H1 (cell line): ENCODE results near the gene NIFK. TPM values are rescaled to one million over a fixed set of nuclear protein-coding genes. Genes with fewer than 3 reads are reported as not detected.

Experiments
- CTCF ChIA-PET: fragments of 300-600 bp; sonication (Branson Sonifier 250); formaldehyde crosslinking; loops from one replicate; lab custom pipeline; 2021; ENCODE audit not compliant: partially characterized antibody; lab: Charles Lee
- POLR2A ChIA-PET: fragments of 300-600 bp; sonication (Branson Sonifier 250); formaldehyde crosslinking; loops from one replicate; lab custom pipeline; 2021; ENCODE audit warnings: inconsistent platforms; ENCODE audit not compliant: partially characterized antibody; lab: Charles Lee
- DNase-seq, 2 experiments: peaks; one replicate each; pipeline versions ENCODE4 v3.0.0 to v3.0.0-alpha.2; 2010 to 2022; ENCODE audit warnings: low spot score in 2 of 2, low read depth in 1 of 2, mixed read lengths in 1 of 2
- FAIRE-seq: peaks from 2 replicates; lab custom pipeline; 2011; peaks lifted over from hg19 to GRCh38; lab: Jason Lieb, UNC
- H2AFZ ChIP-seq: 2 replicates; pipeline ENCODE4 v1.8.1; 2012; ENCODE audit warnings: low read length, inconsistent platforms
- H2AK5ac ChIP-seq: 2 replicates; pipeline ENCODE4 v1.6.1; 2013; ENCODE audit warnings: low read depth, low read length
- H2BK120ac ChIP-seq: replicated peaks from 2 replicates; pipeline ENCODE3; 2013; ENCODE audit warnings: low read depth, low read length, inconsistent platforms
- H2BK12ac ChIP-seq: 2 replicates; pipeline ENCODE4 v1.6.1; 2013; ENCODE audit warnings: low read depth, low read length
- H2BK15ac ChIP-seq: 2 replicates; pipeline ENCODE4 v1.6.1; 2013; ENCODE audit warnings: low read length
- H2BK20ac ChIP-seq: 2 replicates; pipeline ENCODE4 v1.6.1; 2013; ENCODE audit warnings: low read length
- H2BK5ac ChIP-seq: 2 replicates; pipeline ENCODE4 v1.6.1; 2013; ENCODE audit warnings: low read depth, low read length
- H3K14ac ChIP-seq: 2 replicates; pipeline ENCODE4 v1.6.1; 2013; ENCODE audit warnings: inconsistent platforms; ENCODE audit not compliant: insufficient read length
- H3K18ac ChIP-seq: 2 replicates; pipeline ENCODE4 v1.6.1; 2013; ENCODE audit warnings: low read length; ENCODE audit errors: extremely low read depth
- H3K23ac ChIP-seq: 2 replicates; pipeline ENCODE4 v1.6.1; 2013; ENCODE audit warnings: inconsistent platforms; ENCODE audit not compliant: insufficient read length
- H3K23me2 ChIP-seq: 2 replicates; pipeline ENCODE4 v1.6.1; 2013; ENCODE audit warnings: low read depth, low read length
- H3K27ac ChIP-seq: 2 replicates; pipeline ENCODE4 v1.6.1; 2011; ENCODE audit warnings: low read depth, low read length, inconsistent platforms
- H3K27me3 ChIP-seq, 4 experiments: replicated peaks in 1 of 4; 1 replicate in 1 of 4; 2 replicates in 3 of 4; pipeline versions ENCODE4 v1.6.1 to v1.8.1; 2011 to 2013; ENCODE audit warnings: low read length in 3 of 4, mild to moderate bottlenecking in 3 of 4, inconsistent platforms in 2 of 4, mixed read lengths in 2 of 4, moderate library complexity in 1 of 4; ENCODE audit not compliant: control insufficient read depth in 3 of 4, insufficient read depth in 3 of 4; ENCODE audit errors: extremely low read depth in 1 of 4
- H3K36me3 ChIP-seq, 4 experiments: 2 replicates each; pipeline versions ENCODE4 v1.6.1 to v1.8.1; 2011 to 2013; ENCODE audit warnings: mild to moderate bottlenecking in 4 of 4, low read length in 3 of 4, moderate library complexity in 2 of 4, control low read depth in 1 of 4, inconsistent platforms in 1 of 4; ENCODE audit not compliant: insufficient read depth in 4 of 4, control insufficient read depth in 2 of 4
- H3K4ac ChIP-seq: replicated peaks from 2 replicates; pipeline ENCODE3; 2013; ENCODE audit warnings: low read length, low read depth, mixed read lengths, inconsistent platforms; ENCODE audit not compliant: insufficient read length
- H3K4me1 ChIP-seq, 4 experiments: replicated peaks in 1 of 4; 1 replicate in 1 of 4; 2 replicates in 3 of 4; pipeline versions ENCODE4 v1.6.1 to v1.8.1; 2011 to 2013; ENCODE audit warnings: low read length in 3 of 4, inconsistent platforms in 2 of 4, mixed read lengths in 1 of 4; ENCODE audit not compliant: insufficient read depth in 4 of 4, control insufficient read depth in 3 of 4
- H3K4me2 ChIP-seq, 2 experiments: 2 replicates each; pipeline versions ENCODE4 v1.6.1 to v1.8.1; 2011 to 2013; ENCODE audit warnings: low read depth in 2 of 2, low read length in 2 of 2, control low read depth in 1 of 2, inconsistent platforms in 1 of 2, mild to moderate bottlenecking in 1 of 2; ENCODE audit not compliant: insufficient read depth in 1 of 2
- H3K4me3 ChIP-seq, 4 experiments: fragments of 200-600, 300-600 bp in 1 of 4; sonication (generic), shearing (Covaris generic), sonication (Bioruptor Twin) in 1 of 4; 2 replicates each; pipeline versions ENCODE4 v1.5.1 to v1.8.1; 2011 to 2016; ENCODE audit warnings: low read length in 4 of 4, low read depth in 3 of 4, control low read depth in 2 of 4, inconsistent platforms in 2 of 4, mild to moderate bottlenecking in 2 of 4, mixed read lengths in 1 of 4, moderate library complexity in 1 of 4; ENCODE audit not compliant: insufficient read depth in 2 of 4; ENCODE audit errors: extremely low read depth in 1 of 4
- H3K56ac ChIP-seq: replicated peaks from 2 replicates; pipeline ENCODE3; 2013; ENCODE audit warnings: low read depth, mild to moderate bottlenecking, mixed read lengths, low read length, inconsistent platforms; ENCODE audit not compliant: insufficient read length
- H3K79me1 ChIP-seq: 2 replicates; pipeline ENCODE4 v1.6.1; 2013; ENCODE audit warnings: low read depth, low read length, control low read depth
- H3K79me2 ChIP-seq, 2 experiments: 2 replicates each; pipeline versions ENCODE4 v1.6.1 to v1.8.1; 2012 to 2013; ENCODE audit warnings: low read length in 2 of 2, mild to moderate bottlenecking in 2 of 2, inconsistent platforms in 1 of 2; ENCODE audit not compliant: insufficient read depth in 2 of 2, control insufficient read depth in 1 of 2
- H3K9ac ChIP-seq, 4 experiments: replicated peaks in 1 of 4; 1 replicate in 1 of 4; 2 replicates in 3 of 4; pipeline versions ENCODE4 v1.6.1 to v1.8.1; 2011 to 2013; ENCODE audit warnings: low read depth in 3 of 4, low read length in 3 of 4, control low read depth in 2 of 4, mild to moderate bottlenecking in 2 of 4, moderate library complexity in 2 of 4, inconsistent platforms in 1 of 4; ENCODE audit errors: extremely low read depth in 1 of 4
- H3K9me3 ChIP-seq, 2 experiments: 2 replicates each; pipeline versions ENCODE4 v1.6.1 to v1.8.1; 2012 to 2013; ENCODE audit warnings: mild to moderate bottlenecking in 2 of 2, moderate library complexity in 2 of 2, control low read depth in 1 of 2, inconsistent platforms in 1 of 2, low read depth in 1 of 2, low read length in 1 of 2, mixed read lengths in 1 of 2; ENCODE audit not compliant: insufficient read depth in 2 of 2
- H4K20me1 ChIP-seq, 2 experiments: replicated peaks in 1 of 2; 2 replicates each; pipeline versions ENCODE3 to v1.8.1; 2011 to 2013; ENCODE audit warnings: inconsistent platforms in 2 of 2, low read length in 2 of 2, mild to moderate bottlenecking in 1 of 2; ENCODE audit not compliant: insufficient read depth in 2 of 2, control insufficient read depth in 1 of 2
- H4K5ac ChIP-seq: 2 replicates; pipeline ENCODE4 v1.6.1; 2013; ENCODE audit warnings: low read length, low read depth, mixed read lengths, inconsistent platforms; ENCODE audit not compliant: insufficient read length
- H4K8ac ChIP-seq: 2 replicates; pipeline ENCODE4 v1.8.0; 2013; ENCODE audit warnings: mild to moderate bottlenecking, moderate library complexity, low read length, inconsistent platforms; ENCODE audit not compliant: insufficient read depth; ENCODE audit errors: extremely low read depth
- H4K91ac ChIP-seq: replicated peaks from 2 replicates; pipeline ENCODE3; 2013; ENCODE audit warnings: low read length, mixed read lengths, inconsistent platforms; ENCODE audit not compliant: insufficient read length
- BCL11A ChIP-seq, 2 experiments: IDR thresholded peaks; one replicate each; pipeline ENCODE4 v1.6.1; 2011; ENCODE audit warnings: low read depth in 2 of 2, low read length in 2 of 2, mild to moderate bottlenecking in 2 of 2
- CEBPB ChIP-seq: IDR thresholded peaks from 2 replicates; pipeline ENCODE4 v1.6.1; 2012; ENCODE audit warnings: low read depth, low read length
- KDM4A ChIP-seq: IDR thresholded peaks from one replicate; pipeline ENCODE4 v1.7.1; 2012; ENCODE audit warnings: low read depth, mild to moderate bottlenecking, moderate library complexity, low read length, inconsistent platforms; ENCODE audit not compliant: severe bottlenecking
- RAD21 ChIP-seq, 2 experiments: IDR thresholded peaks in 1 of 2; conservative IDR thresholded peaks in 1 of 2; 2 replicates each; pipeline ENCODE4 v1.6.1; 2011; ENCODE audit warnings: low read depth in 2 of 2, low read length in 2 of 2, improper control_type of control experiment in 1 of 2, inconsistent platforms in 1 of 2, mild to moderate bottlenecking in 1 of 2, moderate library complexity in 1 of 2
- SAP30 ChIP-seq: fragments of 300-600 bp; sonication (generic); IDR thresholded peaks from 2 replicates; pipeline ENCODE4 v1.7.1; 2012; ENCODE audit warnings: low read length, moderate library complexity, mild to moderate bottlenecking, inconsistent platforms; ENCODE audit not compliant: insufficient read depth, insufficient replicate concordance
- SIN3A ChIP-seq, 2 experiments: IDR thresholded peaks in 1 of 2; conservative IDR thresholded peaks in 1 of 2; 2 replicates each; pipeline ENCODE4 v1.6.1; 2011 to 2012; ENCODE audit warnings: low read length in 2 of 2, improper control_type of control experiment in 1 of 2, low read depth in 1 of 2, mild to moderate bottlenecking in 1 of 2
- WGBS, 2 experiments: shearing (Covaris generic) in 1 of 2; methylation state at CpG; one replicate each; pipeline versions ENCODE4 v1.1.6 to v1.1.7; 2013 to 2015; ENCODE audit warnings: low lambda C conversion rate in 2 of 2, mixed read lengths in 2 of 2, inconsistent platforms in 1 of 2, low coverage in 1 of 2, missing lambda C conversion rate in 1 of 2; ENCODE audit not compliant: insufficient replicate concordance in 2 of 2, insufficient coverage in 1 of 2, insufficient read length in 1 of 2; ENCODE audit errors: extremely low coverage in 1 of 2, missing lambda C conversion rate in 1 of 2; 5-methylcytosine and 5-hydroxymethylcytosine counted together
- polyA plus RNA-seq, 7 experiments: library from polyadenylated mRNA; depleted of rRNA in 3 of 7; stranded (reverse) in 5 of 7; unstranded in 2 of 7; fragments of >200 nt in 5 of 7; fragments of 200-250 nt in 2 of 7; gene quantifications; 1 replicate in 5 of 7; 2 replicates in 1 of 7; 4 replicates in 1 of 7; pipeline versions ENCODE4 v1.2.1 to v1.2.3, GENCODE V29; 2011 to 2013; ENCODE audit warnings: missing spikeins in 2 of 7, mixed read lengths in 2 of 7
- total RNA-seq: library from RNA; stranded (reverse); fragmentation: NEBNext Ultra II Directional; extraction: Animal tissue kit (Norgen Biotek cat#: 25700); gene quantifications from 2 replicates; pipeline ENCODE4 v1.2.1, GENCODE V29; 2021
- TF ChIP-seq, protein P1 (sequence below), 3 experiments: IDR thresholded peaks; 1 replicate in 2 of 3; 2 replicates in 1 of 3; pipeline versions ENCODE4 v1.5.1 to v1.6.1; 2011; ENCODE audit warnings: low read length in 3 of 3, mild to moderate bottlenecking in 3 of 3, inconsistent platforms in 2 of 3, low read depth in 1 of 3, moderate library complexity in 1 of 3; ENCODE audit not compliant: insufficient read depth in 1 of 3; ENCODE audit errors: control extremely low read depth in 1 of 3
- TF ChIP-seq, protein P2 (sequence below): IDR thresholded peaks from 2 replicates; pipeline ENCODE4 v1.6.1; 2012; ENCODE audit warnings: inconsistent platforms

The NIFK gene
- total and polyA plus RNA-seq, 2 of the 8 experiments (the other 6 are each of a cell fraction or from before 2014, with no cell fraction given): 24.4 to 117 TPM

DNA sequence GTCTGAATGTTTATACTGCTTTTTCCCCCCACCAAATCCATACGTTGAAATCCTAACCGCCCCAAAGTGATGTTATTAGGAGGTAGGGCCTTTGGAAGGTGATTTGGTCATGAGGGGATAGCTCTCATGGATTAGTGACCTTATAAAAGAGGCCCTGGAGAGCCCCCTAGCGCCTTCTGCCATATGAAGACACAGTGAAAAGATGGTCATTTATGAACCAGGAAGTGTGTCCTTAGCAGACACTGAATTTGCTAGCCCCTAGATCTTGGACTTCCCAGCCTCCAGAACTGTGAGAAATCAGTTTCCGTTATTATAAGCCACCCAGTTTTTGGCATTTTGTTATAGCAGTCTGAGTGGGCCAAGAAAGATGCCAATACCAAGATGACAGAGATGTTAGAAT, 11.5 kb upstream of the NIFK start:
- no peak for DNase-seq
- no peaks in the 10 kb centered on the region for H3K79me1 ChIP-seq

More for the DNA sequence above, 11.5 kb upstream of the NIFK start:
- Histone ChIP-seq H3K27ac (no peak overlapping the region), H3K4me2 (no peak overlapping the region), H4K5ac (no peak overlapping the region), H2BK12ac (no peak overlapping the region), H2BK15ac (no peak overlapping the region), H3K27me3 (no peaks in the 10 kb centered on the region), H3K18ac (no peak overlapping the region), H3K9me3 (no peaks in the 10 kb centered on the region), H3K4ac (no peak overlapping the region), H3K14ac (no peak overlapping the region), H3K23ac (no peak overlapping the region), H3K9ac (no peak overlapping the region), H3K4me3 (no peak overlapping the region), H2AFZ (no peak overlapping the region), H2AK5ac (no peak overlapping the region), H2BK5ac (no peak overlapping the region), H4K8ac (no peak overlapping the region), H2BK120ac (no peak overlapping the region), H4K91ac (no peak overlapping the region), H3K36me3 (no peaks in the 10 kb centered on the region), H3K56ac (no peak overlapping the region), H3K4me1 (no peaks in the 10 kb centered on the region), H4K20me1 (no peaks in the 10 kb centered on the region), H3K23me2 (no peaks in the 10 kb centered on the region), H3K79me2 (no peaks in the 10 kb centered on the region), H2BK20ac (no peak overlapping the region)
- TF ChIP-seq SAP30: no peak
- no peak for TF ChIP-seq SIN3A (conservative IDR thresholded peaks at IDR 0.05 in 1 of 2, IDR thresholded peaks at IDR 0.05 in 1 of 2; ENCODE audit: low read depth in 1 of 2, low read length in 2 of 2)
- no peak for TF ChIP-seq CEBPB
- no peak for TF ChIP-seq BCL11A (IDR thresholded peaks at IDR 0.05; ENCODE audit: low read depth in 2 of 2, low read length in 2 of 2)
- TF ChIP-seq, protein P1, sequence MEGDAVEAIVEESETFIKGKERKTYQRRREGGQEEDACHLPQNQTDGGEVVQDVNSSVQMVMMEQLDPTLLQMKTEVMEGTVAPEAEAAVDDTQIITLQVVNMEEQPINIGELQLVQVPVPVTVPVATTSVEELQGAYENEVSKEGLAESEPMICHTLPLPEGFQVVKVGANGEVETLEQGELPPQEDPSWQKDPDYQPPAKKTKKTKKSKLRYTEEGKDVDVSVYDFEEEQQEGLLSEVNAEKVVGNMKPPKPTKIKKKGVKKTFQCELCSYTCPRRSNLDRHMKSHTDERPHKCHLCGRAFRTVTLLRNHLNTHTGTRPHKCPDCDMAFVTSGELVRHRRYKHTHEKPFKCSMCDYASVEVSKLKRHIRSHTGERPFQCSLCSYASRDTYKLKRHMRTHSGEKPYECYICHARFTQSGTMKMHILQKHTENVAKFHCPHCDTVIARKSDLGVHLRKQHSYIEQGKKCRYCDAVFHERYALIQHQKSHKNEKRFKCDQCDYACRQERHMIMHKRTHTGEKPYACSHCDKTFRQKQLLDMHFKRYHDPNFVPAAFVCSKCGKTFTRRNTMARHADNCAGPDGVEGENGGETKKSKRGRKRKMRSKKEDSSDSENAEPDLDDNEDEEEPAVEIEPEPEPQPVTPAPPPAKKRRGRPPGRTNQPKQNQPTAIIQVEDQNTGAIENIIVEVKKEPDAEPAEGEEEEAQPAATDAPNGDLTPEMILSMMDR (IDR thresholded peaks at IDR 0.05; ENCODE audit: control extremely low read depth in 1 of 3, insufficient read depth in 1 of 3, low read depth in 1 of 3, low read length in 3 of 3): peak in 2 of 3 experiments; percentile 36 to 46; a peak in 3 of 4 replicates
- TF ChIP-seq, protein P2, sequence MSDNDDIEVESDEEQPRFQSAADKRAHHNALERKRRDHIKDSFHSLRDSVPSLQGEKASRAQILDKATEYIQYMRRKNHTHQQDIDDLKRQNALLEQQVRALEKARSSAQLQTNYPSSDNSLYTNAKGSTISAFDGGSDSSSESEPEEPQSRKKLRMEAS: no peak
- TF ChIP-seq KDM4A: no peak
- peak; percentile 56 to 70 for TF ChIP-seq RAD21 (IDR thresholded peaks at IDR 0.05 in 1 of 2, conservative IDR thresholded peaks at IDR 0.05 in 1 of 2; ENCODE audit: low read depth in 2 of 2, low read length in 2 of 2)
- 66% methylated on average over 4 of the region's 4 CpGs; no CpG with 5 or more reads in 1 of the 2 experiments for WGBS, 2 experiments
- ChIA-PET POLR2A (interaction anchor here (0.9 to 2.4 kb wide), 4 partner anchors 8 to 217 kb away, joined by 3 to 6 read pairs (median 4); partner anchors contain the start of genes NIFK and RNU4ATAC), CTCF (interaction anchor here (0.6 to 1.9 kb wide), 6 partner anchors 11 to 346 kb away, joined by 3 to 6 read pairs (median 4); no protein-coding TSS in a partner anchor)
- no peak for FAIRE-seq
